ENCODE results near the gene RTN1.

The RTN1 gene

GRCh38 chr14:59595071-59595470 is 275.5 kb downstream of the RTN1 start:
- Histone ChIP-seq H3K4me1 (ENCODE audit: insufficient read depth, low read length) (no peaks in the 10 kb centered on the region), H3K9ac (ENCODE audit: low read depth, low read length) (no peak overlapping the region), H3K9me3 (ENCODE audit: insufficient read depth, low read depth, low read length) (no peaks in the 10 kb centered on the region), H3K27ac (ENCODE audit: low read length) (no peak overlapping the region), H3K36me3 (ENCODE audit: insufficient read depth, low read depth, low read length) (no peaks in the 10 kb centered on the region), H3K4me3 (ENCODE audit: low read length) (no peak overlapping the region), H3K27me3 (ENCODE audit: insufficient read depth, low read length) (no peaks in the 10 kb centered on the region)

- no peaks in the 10 kb centered on the region for H3K4me1 ChIP-seq (ENCODE audit: insufficient read depth, low read length)
- H3K4me3 ChIP-seq (ENCODE audit: low read length): no peak overlapping the region
- no peaks in the 10 kb centered on the region for H3K9me3 ChIP-seq (ENCODE audit: insufficient read depth, low read depth, low read length)
- H3K27me3 ChIP-seq (ENCODE audit: insufficient read depth, low read length): no peaks in the 10 kb centered on the region
- H3K36me3 ChIP-seq (ENCODE audit: insufficient read depth, low read depth, low read length): no peaks in the 10 kb centered on the region
- no peak overlapping the region for H3K9ac ChIP-seq (ENCODE audit: low read depth, low read length)
- no peak overlapping the region for H3K27ac ChIP-seq (ENCODE audit: low read length)
Observed at GRCh38 chr14:59591641-59592370, 278.8 kb downstream of the RTN1 start.

- Histone ChIP-seq H3K27me3 (ENCODE audit: insufficient read depth, low read length) (no peaks in the 10 kb centered on the region), H3K4me3 (ENCODE audit: low read length) (no peak overlapping the region), H3K36me3 (ENCODE audit: insufficient read depth, low read depth, low read length) (no peaks in the 10 kb centered on the region)
Observed at GRCh38 chr14:59588101-59588500, 282.5 kb downstream of the RTN1 start.

GRCh38 chr14:59585891-59586554 is 284.6 kb downstream of the RTN1 start:
- Histone ChIP-seq H3K9me3 (ENCODE audit: insufficient read depth, low read depth, low read length) (no peaks in the 10 kb centered on the region), H3K4me3 (ENCODE audit: low read length) (no peak overlapping the region), H3K27ac (ENCODE audit: low read length) (no peak overlapping the region), H3K27me3 (ENCODE audit: insufficient read depth, low read length) (no peaks in the 10 kb centered on the region), H3K36me3 (ENCODE audit: insufficient read depth, low read depth, low read length) (no peaks in the 10 kb centered on the region), H3K4me1 (ENCODE audit: insufficient read depth, low read length) (no peaks in the 10 kb centered on the region), H3K9ac (ENCODE audit: low read depth, low read length) (no peak overlapping the region)

More at GRCh38 chr14:59588101-59588500, 282.5 kb downstream of the RTN1 start:
- H3K27ac ChIP-seq (ENCODE audit: low read length): no peak overlapping the region
- no peaks in the 10 kb centered on the region for H3K9me3 ChIP-seq (ENCODE audit: insufficient read depth, low read depth, low read length)
- no peak overlapping the region for H3K9ac ChIP-seq (ENCODE audit: low read depth, low read length)
- no peaks in the 10 kb centered on the region for H3K4me1 ChIP-seq (ENCODE audit: insufficient read depth, low read length)

- Histone ChIP-seq H3K27me3 (ENCODE audit: insufficient read depth, low read length) (no peaks in the 10 kb centered on the region), H3K27ac (ENCODE audit: low read length) (no peak overlapping the region), H3K4me3 (ENCODE audit: low read length) (no peak overlapping the region), H3K4me1 (ENCODE audit: insufficient read depth, low read length) (no peaks in the 10 kb centered on the region), H3K9ac (ENCODE audit: low read depth, low read length) (no peak overlapping the region), H3K9me3 (ENCODE audit: insufficient read depth, low read depth, low read length) (no peaks in the 10 kb centered on the region), H3K36me3 (ENCODE audit: insufficient read depth, low read depth, low read length) (no peaks in the 10 kb centered on the region)
Observed at GRCh38 chr14:59583755-59584154, 286.8 kb downstream of the RTN1 start.

- H3K27me3 ChIP-seq (ENCODE audit: insufficient read depth, low read length): no peaks in the 10 kb centered on the region
- no peak overlapping the region for H3K27ac ChIP-seq (ENCODE audit: low read length)
- H3K36me3 ChIP-seq (ENCODE audit: insufficient read depth, low read depth, low read length): no peaks in the 10 kb centered on the region
- H3K9ac ChIP-seq (ENCODE audit: low read depth, low read length): no peak overlapping the region
- H3K9me3 ChIP-seq (ENCODE audit: insufficient read depth, low read depth, low read length): no peaks in the 10 kb centered on the region
- H3K4me3 ChIP-seq (ENCODE audit: low read length): no peak overlapping the region
- H3K4me1 ChIP-seq (ENCODE audit: insufficient read depth, low read length): no peaks in the 10 kb centered on the region
Observed at GRCh38 chr14:59582845-59583509, 287.6 kb downstream of the RTN1 start.

GRCh38 chr14:59582161-59582560 is 288.4 kb downstream of the RTN1 start:
- H3K27me3 ChIP-seq (ENCODE audit: insufficient read depth, low read length): no peaks in the 10 kb centered on the region
- no peaks in the 10 kb centered on the region for H3K36me3 ChIP-seq (ENCODE audit: insufficient read depth, low read depth, low read length)
- no peaks in the 10 kb centered on the region for H3K9me3 ChIP-seq (ENCODE audit: insufficient read depth, low read depth, low read length)
- no peak overlapping the region for H3K4me3 ChIP-seq (ENCODE audit: low read length)
- H3K27ac ChIP-seq (ENCODE audit: low read length): no peak overlapping the region
- H3K4me1 ChIP-seq (ENCODE audit: insufficient read depth, low read length): no peaks in the 10 kb centered on the region
- H3K9ac ChIP-seq (ENCODE audit: low read depth, low read length): no peak overlapping the region

- H3K9ac ChIP-seq (ENCODE audit: low read depth, low read length): no peak overlapping the region
- no peak overlapping the region for H3K4me3 ChIP-seq (ENCODE audit: low read length)
- no peaks in the 10 kb centered on the region for H3K36me3 ChIP-seq (ENCODE audit: insufficient read depth, low read depth, low read length)
- no peaks in the 10 kb centered on the region for H3K4me1 ChIP-seq (ENCODE audit: insufficient read depth, low read length)
- H3K27ac ChIP-seq (ENCODE audit: low read length): no peak overlapping the region
- H3K9me3 ChIP-seq (ENCODE audit: insufficient read depth, low read depth, low read length): no peaks in the 10 kb centered on the region
- 0 out of 2 replicates have a peak, but pooled peaks cover 3% of the 10 kb centered on the region for H3K27me3 ChIP-seq (ENCODE audit: insufficient read depth, low read length)
Observed at GRCh38 chr14:59580911-59581310, 289.7 kb downstream of the RTN1 start.

GRCh38 chr14:59576332-59577294 is 294.0 kb downstream of the RTN1 start, which contains the start of gene CCDC175:
CCDC175 (minus strand) TSS chr14:59576812; CDS start chr14:59576775, 37 bp downstream.
- H3K27me3 ChIP-seq (ENCODE audit: insufficient read depth, low read length): 0 out of 2 replicates have a peak, but pooled peaks cover 6% of the 10 kb centered on the region
- H3K36me3 ChIP-seq (ENCODE audit: insufficient read depth, low read depth, low read length): no peaks in the 10 kb centered on the region
- no peaks in the 10 kb centered on the region for H3K4me1 ChIP-seq (ENCODE audit: insufficient read depth, low read length)
- no peaks in the 10 kb centered on the region for H3K9me3 ChIP-seq (ENCODE audit: insufficient read depth, low read depth, low read length)
- peak within 1 kb of the TSS; percentile 90 for H3K4me3 ChIP-seq (ENCODE audit: low read length)
- H3K9ac ChIP-seq (ENCODE audit: low read depth, low read length): peak within 1 kb of the TSS; percentile 77; the same call in 1 of the 2 replicates
- no peak within 1 kb of the TSS for H3K27ac ChIP-seq (ENCODE audit: low read length)

GRCh38 chr14:59570122-59570521 is 300.5 kb downstream of the RTN1 start:
- Histone ChIP-seq H3K4me1 (ENCODE audit: insufficient read depth, low read length) (peaks cover 14% of the 10 kb centered on the region; the same call in 1 of the 2 replicates), H3K36me3 (ENCODE audit: insufficient read depth, low read depth, low read length) (no peaks in the 10 kb centered on the region), H3K27me3 (ENCODE audit: insufficient read depth, low read length) (no peaks in the 10 kb centered on the region), H3K4me3 (ENCODE audit: low read length) (no peak overlapping the region), H3K27ac (ENCODE audit: low read length) (no peak overlapping the region), H3K9ac (ENCODE audit: low read depth, low read length) (no peak overlapping the region), H3K9me3 (ENCODE audit: insufficient read depth, low read depth, low read length) (no peaks in the 10 kb centered on the region)

- Histone ChIP-seq H3K27me3 (ENCODE audit: insufficient read depth, low read length) (no peaks in the 10 kb centered on the region), H3K36me3 (ENCODE audit: insufficient read depth, low read depth, low read length) (no peaks in the 10 kb centered on the region), H3K9ac (ENCODE audit: low read depth, low read length) (no peak overlapping the region), H3K9me3 (ENCODE audit: insufficient read depth, low read depth, low read length) (no peaks in the 10 kb centered on the region), H3K27ac (ENCODE audit: low read length) (no peak overlapping the region), H3K4me3 (ENCODE audit: low read length) (no peak overlapping the region), H3K4me1 (ENCODE audit: insufficient read depth, low read length) (peaks cover 22% of the 10 kb centered on the region; the same call in 1 of the 2 replicates)
Observed at GRCh38 chr14:59566725-59567124, 303.9 kb downstream of the RTN1 start.

All from iPS-20b (cell line).